HFF-Myc (cell line): Measurements from ENCODE around the gene UHRF2.
"Not testable (repeated sequence)": the region's sequence is repeated elsewhere in the genome, so short reads cannot be mapped to it uniquely, and the experiment has no call there.

ENCODE experiments used
- DNase-seq: peaks from one replicate; pipeline ENCODE4 v3.0.0-alpha.2; 2011; ENCODE audit warnings: low read depth; ENCODE audit errors: extremely low read depth
- H3K4me3 ChIP-seq: replicated peaks from 2 replicates; pipeline ENCODE4 v1.5.1; 2011; ENCODE audit warnings: low read depth, mild to moderate bottlenecking, control low read depth, low read length
- TF ChIP-seq, protein P1 (sequence below): IDR thresholded peaks from 2 replicates; pipeline ENCODE4 v1.5.1; 2012; ENCODE audit warnings: mild to moderate bottlenecking, low read depth, low read length, control low read depth; ENCODE audit errors: missing control alignments

UHRF2 gene, protein sequence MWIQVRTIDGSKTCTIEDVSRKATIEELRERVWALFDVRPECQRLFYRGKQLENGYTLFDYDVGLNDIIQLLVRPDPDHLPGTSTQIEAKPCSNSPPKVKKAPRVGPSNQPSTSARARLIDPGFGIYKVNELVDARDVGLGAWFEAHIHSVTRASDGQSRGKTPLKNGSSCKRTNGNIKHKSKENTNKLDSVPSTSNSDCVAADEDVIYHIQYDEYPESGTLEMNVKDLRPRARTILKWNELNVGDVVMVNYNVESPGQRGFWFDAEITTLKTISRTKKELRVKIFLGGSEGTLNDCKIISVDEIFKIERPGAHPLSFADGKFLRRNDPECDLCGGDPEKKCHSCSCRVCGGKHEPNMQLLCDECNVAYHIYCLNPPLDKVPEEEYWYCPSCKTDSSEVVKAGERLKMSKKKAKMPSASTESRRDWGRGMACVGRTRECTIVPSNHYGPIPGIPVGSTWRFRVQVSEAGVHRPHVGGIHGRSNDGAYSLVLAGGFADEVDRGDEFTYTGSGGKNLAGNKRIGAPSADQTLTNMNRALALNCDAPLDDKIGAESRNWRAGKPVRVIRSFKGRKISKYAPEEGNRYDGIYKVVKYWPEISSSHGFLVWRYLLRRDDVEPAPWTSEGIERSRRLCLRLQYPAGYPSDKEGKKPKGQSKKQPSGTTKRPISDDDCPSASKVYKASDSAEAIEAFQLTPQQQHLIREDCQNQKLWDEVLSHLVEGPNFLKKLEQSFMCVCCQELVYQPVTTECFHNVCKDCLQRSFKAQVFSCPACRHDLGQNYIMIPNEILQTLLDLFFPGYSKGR

DNA sequence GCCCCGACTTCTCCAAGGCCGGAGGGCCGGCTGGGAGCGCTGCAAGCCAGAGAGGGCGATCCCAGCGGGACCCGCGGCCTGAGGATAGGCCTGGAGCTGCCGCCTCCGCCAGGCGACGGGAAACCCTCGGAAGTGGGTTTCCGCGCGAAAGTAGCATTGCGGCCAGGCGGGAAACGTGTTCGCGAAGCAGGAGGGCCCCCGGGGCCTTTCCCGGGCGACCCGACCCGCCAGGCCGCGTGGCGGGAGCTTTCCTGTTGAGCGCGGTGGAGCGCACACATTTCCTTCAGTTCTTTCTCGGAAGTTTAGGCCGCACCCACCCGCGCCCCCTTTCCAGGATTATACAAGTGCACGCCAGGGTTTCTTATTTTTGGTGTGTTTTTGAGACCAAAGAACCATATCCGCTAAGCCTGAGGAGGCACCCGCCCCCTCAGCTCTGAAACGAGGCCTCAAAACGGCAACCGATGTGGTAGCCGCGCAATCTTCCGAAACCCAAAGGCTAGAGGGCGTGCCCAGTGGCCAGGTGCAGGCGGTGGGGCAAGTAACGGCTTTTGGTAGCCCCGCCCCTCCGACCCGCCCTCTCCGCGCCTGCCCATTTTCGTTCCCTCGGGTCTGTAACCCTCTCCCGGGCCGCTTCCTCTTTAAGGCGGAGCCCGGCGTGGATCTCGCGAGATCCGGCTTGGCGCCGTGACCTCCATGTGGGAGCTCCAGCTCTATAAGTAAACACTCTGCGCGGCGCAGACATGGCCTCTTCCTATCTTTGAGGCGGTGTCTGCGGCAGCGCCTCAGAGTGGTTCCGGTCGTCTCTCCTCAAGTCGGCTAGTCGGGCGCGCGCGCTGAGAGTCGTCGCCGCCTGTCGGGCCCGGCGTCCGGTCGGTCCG lies at the start of gene UHRF2:
Gene UHRF2 (plus strand): TSS at position 713 of the 878 bp plus-strand sequence. CDS start 292 bp downstream, outside the sequence.
- peak within 1 kb of the TSS; percentile 60 for H3K4me3 ChIP-seq
- peak; percentile 87 for DNase-seq
- TF ChIP-seq, protein P1, sequence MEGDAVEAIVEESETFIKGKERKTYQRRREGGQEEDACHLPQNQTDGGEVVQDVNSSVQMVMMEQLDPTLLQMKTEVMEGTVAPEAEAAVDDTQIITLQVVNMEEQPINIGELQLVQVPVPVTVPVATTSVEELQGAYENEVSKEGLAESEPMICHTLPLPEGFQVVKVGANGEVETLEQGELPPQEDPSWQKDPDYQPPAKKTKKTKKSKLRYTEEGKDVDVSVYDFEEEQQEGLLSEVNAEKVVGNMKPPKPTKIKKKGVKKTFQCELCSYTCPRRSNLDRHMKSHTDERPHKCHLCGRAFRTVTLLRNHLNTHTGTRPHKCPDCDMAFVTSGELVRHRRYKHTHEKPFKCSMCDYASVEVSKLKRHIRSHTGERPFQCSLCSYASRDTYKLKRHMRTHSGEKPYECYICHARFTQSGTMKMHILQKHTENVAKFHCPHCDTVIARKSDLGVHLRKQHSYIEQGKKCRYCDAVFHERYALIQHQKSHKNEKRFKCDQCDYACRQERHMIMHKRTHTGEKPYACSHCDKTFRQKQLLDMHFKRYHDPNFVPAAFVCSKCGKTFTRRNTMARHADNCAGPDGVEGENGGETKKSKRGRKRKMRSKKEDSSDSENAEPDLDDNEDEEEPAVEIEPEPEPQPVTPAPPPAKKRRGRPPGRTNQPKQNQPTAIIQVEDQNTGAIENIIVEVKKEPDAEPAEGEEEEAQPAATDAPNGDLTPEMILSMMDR: no peak

DNA sequence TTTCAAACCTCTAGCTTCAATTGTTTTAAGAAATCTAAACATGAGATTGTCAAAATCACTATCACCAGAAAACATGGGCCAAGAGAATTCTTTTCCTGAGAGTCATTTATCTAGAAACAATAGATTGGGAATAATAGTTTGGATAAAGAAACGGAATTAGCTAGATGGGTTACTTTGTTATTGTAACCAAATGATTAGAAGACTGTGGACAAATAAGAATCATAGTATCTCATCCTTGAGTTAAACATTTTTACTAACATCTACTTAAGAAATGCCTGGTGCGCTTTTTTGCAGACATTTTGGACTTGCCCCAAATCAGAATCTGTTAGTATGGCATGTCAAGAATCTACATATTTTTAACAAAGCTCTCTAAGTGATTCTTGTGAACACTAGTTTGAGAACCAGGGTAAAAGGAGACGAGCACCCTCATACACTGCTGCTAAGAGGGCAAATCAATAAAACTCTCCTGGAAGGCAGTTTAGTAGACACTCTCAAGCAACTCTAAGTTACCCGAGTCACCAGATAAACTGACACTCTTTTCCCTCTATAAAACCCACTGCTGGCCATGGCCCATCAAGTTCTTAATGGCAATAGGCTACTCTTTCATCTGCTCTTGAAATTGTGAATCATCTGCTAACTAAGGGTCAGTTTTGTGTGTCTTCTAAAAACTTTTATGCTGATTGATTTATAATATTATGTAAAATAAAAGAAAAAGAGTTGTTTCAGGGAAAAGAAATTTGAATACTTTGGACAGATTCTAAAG lies 45.7 kb upstream of the UHRF2 start:
- TF ChIP-seq, protein P1: no peak
- H3K4me3 ChIP-seq: no peak overlapping the region

DNA sequence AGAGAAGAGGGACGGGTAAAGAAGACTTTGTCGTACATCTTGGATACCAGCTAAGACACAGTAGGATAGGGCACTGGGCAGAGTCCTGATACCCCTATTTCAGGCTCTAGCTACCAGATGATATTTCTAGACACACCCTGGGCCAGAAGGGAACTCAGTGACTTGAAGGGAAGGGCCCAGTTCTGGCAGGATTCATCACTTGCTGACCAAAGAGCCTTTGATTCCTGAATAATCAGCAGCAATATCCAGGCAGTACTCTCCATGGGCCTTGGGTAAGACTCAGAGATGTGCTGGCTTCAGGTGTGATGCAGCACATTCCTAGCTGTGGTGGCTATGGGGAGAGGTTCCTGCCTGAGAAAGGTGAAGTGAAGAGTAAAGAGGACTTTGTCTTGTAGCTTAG lies 44.2 kb upstream of the UHRF2 start:
- H3K4me3 ChIP-seq: no peak overlapping the region
- no peak for DNase-seq
- TF ChIP-seq, protein P1: no peak

More for the DNA sequence above, 45.7 kb upstream of the UHRF2 start:
- DNase-seq: no peak

DNA sequence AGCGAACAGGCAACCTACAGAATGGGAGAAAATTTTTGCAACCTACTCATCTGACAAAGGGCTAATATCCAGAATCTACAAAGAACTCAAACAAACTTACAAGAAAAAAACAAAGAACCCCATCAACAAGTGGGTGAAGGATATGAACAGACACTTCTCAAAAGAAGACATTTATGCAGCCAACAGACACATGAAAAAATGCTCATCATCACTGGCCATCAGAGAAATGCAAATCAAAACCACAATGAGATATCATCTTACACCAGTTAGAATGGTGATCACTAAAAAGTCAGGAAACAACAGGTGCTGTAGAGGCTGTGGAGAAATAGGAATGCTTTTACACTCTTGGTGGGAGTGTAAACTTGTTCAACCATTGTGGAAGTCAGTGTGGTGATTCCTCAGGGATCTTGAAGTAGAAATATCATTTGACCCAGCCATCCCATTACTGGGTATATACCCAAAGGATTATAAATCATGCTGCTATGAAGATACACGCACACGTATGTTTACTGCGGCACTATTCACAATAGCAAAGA lies 31.5 kb upstream of the UHRF2 start:
- not testable (repeated sequence) for H3K4me3 ChIP-seq

DNA sequence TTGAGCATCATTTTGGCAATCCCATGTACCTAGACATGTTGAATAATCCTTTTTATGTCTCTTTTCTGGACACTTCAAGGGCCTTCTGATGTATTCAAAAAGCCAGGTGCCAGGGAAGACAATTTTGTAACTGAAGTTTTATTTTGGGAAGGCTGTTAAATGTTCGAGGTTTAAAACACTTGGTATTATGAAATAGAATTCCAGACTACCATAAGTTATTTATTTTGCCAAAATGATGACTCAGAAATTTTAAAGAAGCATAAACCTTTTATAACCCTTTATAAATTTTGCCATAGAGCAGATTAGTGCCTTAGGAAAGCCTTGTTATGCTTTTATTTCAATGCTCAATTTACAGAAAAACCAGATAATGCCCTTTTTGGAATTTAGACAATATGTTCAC lies 30.3 kb upstream of the UHRF2 start:
- H3K4me3 ChIP-seq: no peak overlapping the region
- TF ChIP-seq, protein P1: no peak

More for the DNA sequence above, 31.5 kb upstream of the UHRF2 start:
- DNase-seq: not testable (repeated sequence)

DNA sequence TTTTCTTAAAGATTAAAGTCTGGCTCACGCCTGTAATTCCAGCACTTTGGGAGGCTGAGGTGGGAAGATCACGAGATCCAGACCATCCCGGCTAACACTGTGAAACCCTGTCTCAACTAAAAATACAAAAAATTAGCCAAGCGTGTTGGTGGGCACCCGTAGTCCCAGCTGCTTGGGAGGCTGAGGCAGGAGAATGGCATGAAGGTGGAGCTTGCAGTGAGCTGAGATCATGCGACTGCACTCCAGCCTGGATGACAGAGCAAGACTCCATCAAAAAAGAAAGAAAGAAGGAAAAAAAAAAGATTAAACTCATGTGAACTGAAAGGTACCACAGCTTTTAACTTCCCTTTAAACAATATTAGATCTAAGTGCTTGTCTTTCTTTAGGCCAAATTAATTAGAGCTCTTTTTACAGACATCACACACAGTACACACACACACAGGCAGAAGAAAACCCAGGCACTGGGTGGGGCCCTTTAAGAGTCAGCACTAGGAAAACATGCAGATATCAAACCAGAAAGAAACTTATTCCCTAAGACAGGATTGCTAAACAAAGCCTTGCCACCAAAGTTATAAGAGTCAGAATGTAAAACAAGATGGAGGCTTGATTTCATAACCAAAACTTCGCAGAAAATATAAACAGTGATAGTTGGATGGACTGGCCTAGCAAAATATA lies 29.3 kb upstream of the UHRF2 start:
- DNase-seq: no peak
- H3K4me3 ChIP-seq: no peak overlapping the region
- TF ChIP-seq, protein P1: no peak

More for the DNA sequence above, 30.3 kb upstream of the UHRF2 start:
- no peak for DNase-seq
